GM12878 (cell line): ENCODE results near the gene GALNTL6.

Source experiments
- CTCF ChIP-seq, 3 experiments: IDR thresholded peaks in 2 of 3; conservative IDR thresholded peaks in 1 of 3; 2 replicates each; pipeline ENCODE4 v1.5.1; 2011; ENCODE audit warnings: low read depth in 3 of 3, low read length in 3 of 3, mild to moderate bottlenecking in 3 of 3, control low read depth in 2 of 3, moderate library complexity in 2 of 3, inconsistent platforms in 1 of 3, mixed read lengths in 1 of 3; ENCODE audit not compliant: control insufficient read depth in 2 of 3, insufficient read depth in 1 of 3; ENCODE audit errors: extremely low read depth in 1 of 3
- FOXK2 ChIP-seq: fragments of 450-650 bp; IDR thresholded peaks from 2 replicates; pipeline ENCODE4 v1.6.1; 2017; ENCODE audit warnings: mild to moderate bottlenecking, moderate library complexity
- JUND ChIP-seq: IDR thresholded peaks from 2 replicates; pipeline ENCODE4 v1.6.1; 2012; ENCODE audit warnings: low read depth, mild to moderate bottlenecking, low read length, improper control_type of control experiment, moderate library complexity

GRCh38 chr4:172245516-172245915 lies 432.3 kb downstream of the GALNTL6 start:
- TF ChIP-seq JUND (no peak), CTCF (IDR thresholded peaks at IDR 0.05 in 2 of 3, conservative IDR thresholded peaks at IDR 0.05 in 1 of 3; ENCODE audit: control insufficient read depth in 2 of 3, extremely low read depth in 1 of 3, insufficient read depth in 1 of 3, low read depth in 3 of 3, low read length in 3 of 3) (no peak), FOXK2 (no peak)
